HL-60 (cell line): Measurements from ENCODE around the gene ASTN2.

ENCODE experiments used
- DNase-seq, 2 experiments: peaks; one replicate each; pipeline ENCODE4 v3.0.0-alpha.2; 2010 to 2020; ENCODE audit warnings: low read depth in 1 of 2, low spot score in 1 of 2
- H3K27ac ChIP-seq: fragments of 250-450 bp; sonication (Bioruptor Pico); replicated peaks from 2 replicates; pipeline ENCODE4 v1.5.1; 2020; ENCODE audit warnings: mild to moderate bottlenecking, moderate library complexity
- H3K27me3 ChIP-seq: fragments of 250-450 bp; sonication (Bioruptor Pico); 2 replicates; pipeline ENCODE4 v1.5.1; 2021; ENCODE audit warnings: mild to moderate bottlenecking, moderate library complexity; ENCODE audit not compliant: insufficient read depth, poor library complexity, severe bottlenecking
- H3K4me3 ChIP-seq: replicated peaks from 2 replicates; pipeline ENCODE4 v1.5.1; 2011; ENCODE audit warnings: mild to moderate bottlenecking, control low read depth, low read length; ENCODE audit not compliant: insufficient read depth
- CTCF ChIP-seq: IDR thresholded peaks from one replicate; pipeline ENCODE4 v1.5.1; 2011; ENCODE audit warnings: low read length, control low read depth, inconsistent platforms; ENCODE audit not compliant: insufficient read depth
- GABPA ChIP-seq: IDR thresholded peaks from 2 replicates; pipeline ENCODE4 v1.6.1; 2012; ENCODE audit warnings: low read depth
- POLR2AphosphoS5 ChIP-seq: IDR thresholded peaks from 2 replicates; pipeline ENCODE4 v1.6.1; 2012; ENCODE audit warnings: low read depth
- SPI1 ChIP-seq: IDR thresholded peaks from 2 replicates; pipeline ENCODE4 v1.6.1; 2012; ENCODE audit warnings: low read depth, mild to moderate bottlenecking, borderline replicate concordance
- TF ChIP-seq, protein P1 (sequence below): IDR thresholded peaks from 2 replicates; pipeline ENCODE4 v1.6.1; 2012; ENCODE audit warnings: low read depth; ENCODE audit not compliant: insufficient replicate concordance

The ASTN2 gene

DNA sequence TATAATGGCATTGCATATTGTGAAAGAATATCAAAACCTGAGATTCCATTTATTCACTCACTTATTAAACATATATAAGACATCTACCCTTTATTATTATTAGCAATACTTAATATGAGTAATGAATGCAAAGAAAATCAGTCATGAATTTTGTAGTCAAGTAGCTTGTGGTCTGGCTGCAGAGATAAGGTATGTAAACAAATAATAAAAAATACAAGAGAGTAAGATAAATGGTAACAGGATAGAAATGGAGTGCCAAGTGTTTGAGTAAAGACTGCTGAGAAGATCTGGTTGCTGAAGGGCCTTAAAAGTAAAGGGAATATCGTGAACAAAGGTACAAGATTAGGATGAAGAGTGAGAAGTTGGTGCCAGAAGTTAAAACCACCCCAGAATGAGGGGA, 709.3 kb downstream of the ASTN2 start:
- Histone ChIP-seq H3K4me3 (no peak overlapping the region), H3K27ac (no peak overlapping the region), H3K27me3 (no peaks in the 10 kb centered on the region)
- no peak for DNase-seq
- no peak for TF ChIP-seq GABPA
- TF ChIP-seq POLR2AphosphoS5: no peak
- TF ChIP-seq, protein P1, sequence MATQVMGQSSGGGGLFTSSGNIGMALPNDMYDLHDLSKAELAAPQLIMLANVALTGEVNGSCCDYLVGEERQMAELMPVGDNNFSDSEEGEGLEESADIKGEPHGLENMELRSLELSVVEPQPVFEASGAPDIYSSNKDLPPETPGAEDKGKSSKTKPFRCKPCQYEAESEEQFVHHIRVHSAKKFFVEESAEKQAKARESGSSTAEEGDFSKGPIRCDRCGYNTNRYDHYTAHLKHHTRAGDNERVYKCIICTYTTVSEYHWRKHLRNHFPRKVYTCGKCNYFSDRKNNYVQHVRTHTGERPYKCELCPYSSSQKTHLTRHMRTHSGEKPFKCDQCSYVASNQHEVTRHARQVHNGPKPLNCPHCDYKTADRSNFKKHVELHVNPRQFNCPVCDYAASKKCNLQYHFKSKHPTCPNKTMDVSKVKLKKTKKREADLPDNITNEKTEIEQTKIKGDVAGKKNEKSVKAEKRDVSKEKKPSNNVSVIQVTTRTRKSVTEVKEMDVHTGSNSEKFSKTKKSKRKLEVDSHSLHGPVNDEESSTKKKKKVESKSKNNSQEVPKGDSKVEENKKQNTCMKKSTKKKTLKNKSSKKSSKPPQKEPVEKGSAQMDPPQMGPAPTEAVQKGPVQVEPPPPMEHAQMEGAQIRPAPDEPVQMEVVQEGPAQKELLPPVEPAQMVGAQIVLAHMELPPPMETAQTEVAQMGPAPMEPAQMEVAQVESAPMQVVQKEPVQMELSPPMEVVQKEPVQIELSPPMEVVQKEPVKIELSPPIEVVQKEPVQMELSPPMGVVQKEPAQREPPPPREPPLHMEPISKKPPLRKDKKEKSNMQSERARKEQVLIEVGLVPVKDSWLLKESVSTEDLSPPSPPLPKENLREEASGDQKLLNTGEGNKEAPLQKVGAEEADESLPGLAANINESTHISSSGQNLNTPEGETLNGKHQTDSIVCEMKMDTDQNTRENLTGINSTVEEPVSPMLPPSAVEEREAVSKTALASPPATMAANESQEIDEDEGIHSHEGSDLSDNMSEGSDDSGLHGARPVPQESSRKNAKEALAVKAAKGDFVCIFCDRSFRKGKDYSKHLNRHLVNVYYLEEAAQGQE: no peak
- no peak for TF ChIP-seq SPI1
- no peak for TF ChIP-seq CTCF

DNA sequence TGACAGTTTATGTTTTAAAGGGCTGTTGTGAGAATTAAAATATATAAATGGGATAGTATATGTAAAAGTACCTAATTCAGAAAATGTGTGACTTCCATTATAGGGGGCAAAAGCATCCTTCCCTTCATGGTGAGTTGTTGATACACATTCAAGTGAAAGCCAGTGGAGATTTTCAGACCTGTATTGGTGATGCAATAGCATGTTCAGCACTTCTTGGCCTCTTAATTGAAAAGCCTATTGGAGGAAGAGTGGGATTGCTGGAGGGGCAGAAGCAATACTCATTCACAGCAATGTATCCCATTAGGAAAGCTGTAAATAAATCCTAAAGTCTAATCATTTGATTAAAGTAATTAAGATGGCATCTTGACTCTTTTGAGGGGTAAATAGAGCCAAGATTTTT, 710.4 kb downstream of the ASTN2 start:
- H3K4me3 ChIP-seq: no peak overlapping the region
- no peak for TF ChIP-seq GABPA
- no peak for TF ChIP-seq SPI1
- no peak for TF ChIP-seq POLR2AphosphoS5
- TF ChIP-seq, protein P1: no peak
- no peak for TF ChIP-seq CTCF
- DNase-seq: no peak
- no peaks in the 10 kb centered on the region for H3K27me3 ChIP-seq
- no peak overlapping the region for H3K27ac ChIP-seq

- no peak for DNase-seq
- Histone ChIP-seq H3K27ac (no peak overlapping the region), H3K27me3 (no peaks in the 10 kb centered on the region), H3K4me3 (no peak overlapping the region)
- TF ChIP-seq, protein P1: no peak
- no peak for TF ChIP-seq GABPA
- no peak for TF ChIP-seq POLR2AphosphoS5
- no peak for TF ChIP-seq SPI1
- TF ChIP-seq CTCF: no peak
Observed at GRCh38 chr9:116703634-116704033, 711.2 kb downstream of the ASTN2 start.
